Dedifferentiated amniotic fluid mesenchymal stem cell (primary cell): ENCODE measurements around the gene NOS3.
"Not testable (repeated sequence)": the region's sequence is repeated elsewhere in the genome, so short reads cannot be mapped to it uniquely, and the experiment has no call there.

Experiments used
- DNase-seq: peaks from one replicate; pipeline ENCODE4 v3.0.0-alpha.2; 2016; ENCODE audit errors: extremely low spot score

Gene NOS3

DNA sequence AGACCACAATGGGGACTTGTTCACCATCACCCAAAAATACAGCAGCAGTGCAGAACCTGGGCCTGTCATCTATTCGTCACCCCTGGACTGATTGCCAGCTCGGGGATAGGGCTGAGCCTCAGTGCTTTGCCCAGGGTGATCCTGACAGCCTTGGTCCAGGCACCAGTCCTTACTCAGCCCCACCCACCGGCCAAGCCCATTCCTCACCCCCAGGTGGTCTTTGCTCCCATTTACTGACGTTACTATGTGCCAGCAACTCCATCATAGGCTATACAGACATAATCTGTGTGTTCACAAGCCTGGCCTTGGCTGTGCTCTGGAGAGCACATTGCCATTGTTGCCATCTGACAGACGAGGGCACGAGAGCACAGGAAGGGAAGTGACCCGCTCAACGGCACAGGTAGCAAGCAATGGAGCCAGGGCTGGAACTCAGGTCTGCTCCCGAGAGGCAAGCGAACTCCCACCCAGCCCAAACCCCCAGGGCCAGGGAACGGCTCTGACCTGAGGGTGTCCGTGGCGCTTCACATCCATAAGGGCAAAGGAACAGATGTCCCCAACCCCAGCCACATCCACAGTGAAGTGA is 26.6 kb downstream of the NOS3 start:
- no peak for DNase-seq

DNA sequence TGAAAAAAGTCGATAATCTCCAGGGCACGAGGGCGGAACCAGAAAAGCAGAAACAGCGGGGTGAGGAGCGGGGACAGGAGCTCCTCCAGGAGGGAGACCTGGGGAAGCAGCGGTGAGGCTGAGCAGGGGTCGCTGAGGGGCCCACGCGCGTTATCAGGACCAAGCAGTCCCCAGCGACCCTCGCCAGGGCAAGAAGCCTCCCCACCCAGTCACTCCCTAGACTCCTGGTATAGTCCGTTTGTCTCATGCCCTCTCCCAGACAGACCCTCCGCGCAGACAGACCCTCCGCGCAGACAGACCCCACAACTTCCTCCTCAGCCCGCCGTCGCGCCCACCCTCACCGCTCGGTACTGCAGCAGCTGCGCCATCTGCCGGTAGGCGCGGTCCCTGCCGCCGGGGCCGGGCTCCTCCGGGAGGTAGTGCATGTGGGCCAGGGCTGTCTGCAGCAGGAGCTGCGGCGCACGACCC is 27.2 kb downstream of the NOS3 start:
- DNase-seq, result peak; percentile 16

DNA sequence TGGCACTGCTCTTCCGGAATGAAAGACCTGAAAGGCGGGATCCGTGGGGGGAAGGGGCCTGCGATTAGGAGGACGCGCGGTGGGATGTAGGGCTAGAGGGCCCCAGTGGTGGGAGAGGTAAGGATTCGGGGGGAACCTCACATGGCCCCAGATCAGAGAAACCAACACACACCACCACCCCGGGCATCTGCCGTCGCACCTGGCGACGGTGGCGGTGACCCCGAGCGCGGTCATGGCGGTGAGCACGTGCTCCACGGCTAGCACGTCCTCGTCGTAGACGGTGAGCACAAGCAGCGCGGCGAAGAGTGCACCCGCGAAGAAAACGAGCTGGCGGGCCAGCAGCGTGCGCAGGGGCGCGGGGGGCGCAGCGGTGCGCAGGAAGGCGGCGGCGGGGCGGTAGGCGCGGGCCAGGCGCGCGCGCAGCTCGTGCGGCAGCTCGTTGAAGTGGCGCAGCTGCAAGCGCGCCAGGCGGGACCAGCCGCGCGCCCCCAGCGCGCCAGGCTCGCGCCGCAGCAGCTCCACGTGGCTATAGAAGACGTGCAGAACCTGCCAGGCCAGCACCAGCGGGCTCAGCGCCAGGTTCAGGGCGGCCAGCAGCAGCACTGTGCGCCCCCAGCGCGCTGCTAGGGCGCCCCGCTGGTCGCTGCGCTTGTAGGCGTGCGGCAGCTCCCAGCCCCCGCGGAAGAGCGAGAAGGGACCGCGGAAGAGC is 27.8 kb downstream of the NOS3 start:
- DNase-seq, result no peak

DNA sequence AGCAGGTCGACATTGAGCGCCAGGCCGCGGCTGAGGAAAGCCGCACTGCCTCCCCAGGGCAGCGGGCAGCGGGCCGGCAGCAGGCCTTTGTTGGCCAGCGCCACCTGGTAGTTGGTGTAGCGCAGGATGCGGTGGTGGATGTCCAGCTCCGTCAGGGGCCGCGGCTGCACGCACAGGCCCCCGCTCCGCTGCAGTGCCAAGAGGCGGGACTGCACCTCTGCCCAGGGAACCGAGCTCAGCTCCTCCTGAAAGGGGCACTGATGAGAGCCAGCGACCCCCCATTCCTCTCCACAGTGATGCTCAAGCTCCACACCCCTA is 28.3 kb downstream of the NOS3 start:
- DNase-seq, result no peak

DNA sequence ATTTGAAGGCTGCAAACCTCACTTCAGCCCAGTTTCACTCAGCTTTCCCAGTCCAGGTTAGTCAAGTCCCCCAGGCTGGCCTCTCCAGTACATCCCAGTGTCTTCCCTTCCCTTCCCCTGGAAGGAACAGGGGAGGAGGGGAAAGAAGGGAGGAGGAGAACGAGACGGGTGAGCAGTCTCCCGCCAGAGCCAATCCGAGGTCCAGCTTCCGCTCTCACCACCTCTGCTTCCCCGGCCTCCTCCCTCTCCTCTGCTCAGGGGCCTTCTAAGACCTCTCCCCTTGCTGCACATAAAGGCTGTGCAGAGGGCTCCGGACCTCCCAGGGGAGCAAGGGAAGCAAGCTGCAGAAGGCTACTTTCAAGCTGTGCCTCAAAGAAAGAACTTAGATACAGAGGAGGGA is 29.4 kb downstream of the NOS3 start:
- no peak for DNase-seq

DNA sequence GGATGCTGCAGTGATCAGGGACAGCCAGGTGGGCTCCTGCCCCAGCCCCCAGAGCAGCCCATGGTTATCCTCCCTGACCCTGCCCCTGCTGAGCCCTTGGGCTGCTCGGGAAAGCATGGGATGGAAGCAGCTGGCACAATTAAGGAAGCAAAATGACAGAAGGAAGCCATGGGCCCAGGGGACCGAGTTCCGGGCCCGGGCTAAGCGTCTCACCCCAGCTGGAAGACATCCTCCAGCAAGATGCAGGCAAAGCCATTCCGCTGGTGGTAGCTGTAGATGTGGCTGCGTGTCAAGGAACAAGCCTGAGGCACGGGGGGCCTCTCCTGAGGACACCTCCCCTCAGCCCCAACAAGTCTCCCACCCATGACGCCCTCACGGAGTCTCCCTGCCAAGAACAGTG is 32.4 kb downstream of the NOS3 start:
- DNase-seq, result no peak

DNA sequence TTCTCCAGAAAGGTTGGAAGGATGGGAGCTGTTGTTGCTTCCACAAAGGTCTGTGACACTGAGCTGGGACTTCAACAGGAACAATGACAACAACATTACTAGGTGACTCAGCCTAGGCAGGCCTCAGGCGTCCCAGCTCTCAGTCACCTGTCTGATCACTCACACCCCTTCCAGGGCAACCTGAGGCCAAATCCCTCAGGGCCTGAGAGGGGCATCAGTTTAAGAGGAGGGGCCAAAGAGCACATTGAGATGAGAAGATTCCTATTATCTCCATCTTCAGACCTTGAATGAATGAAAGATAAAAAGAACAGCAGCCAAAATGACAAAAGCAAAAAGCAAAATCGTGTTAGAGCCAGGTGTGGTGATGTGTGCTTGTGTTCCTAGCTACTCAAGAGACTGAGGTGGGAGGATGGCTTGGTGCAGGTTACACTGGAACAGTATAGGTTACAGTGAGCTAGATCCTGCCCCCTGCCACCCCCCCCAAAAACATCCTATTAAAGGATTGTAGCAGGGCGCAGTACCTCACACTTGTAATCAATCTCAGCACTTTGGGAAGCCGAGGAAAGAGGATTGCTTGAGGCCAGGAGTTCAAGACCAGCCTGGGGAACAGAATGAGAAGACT is 33.7 kb downstream of the NOS3 start, which contains the start of gene ATG9B:
ATG9B (minus strand) TSS at position 60 of the 622 bp plus-strand sequence. CDS start 71 bp downstream, outside the sequence.
- no peak for DNase-seq

DNA sequence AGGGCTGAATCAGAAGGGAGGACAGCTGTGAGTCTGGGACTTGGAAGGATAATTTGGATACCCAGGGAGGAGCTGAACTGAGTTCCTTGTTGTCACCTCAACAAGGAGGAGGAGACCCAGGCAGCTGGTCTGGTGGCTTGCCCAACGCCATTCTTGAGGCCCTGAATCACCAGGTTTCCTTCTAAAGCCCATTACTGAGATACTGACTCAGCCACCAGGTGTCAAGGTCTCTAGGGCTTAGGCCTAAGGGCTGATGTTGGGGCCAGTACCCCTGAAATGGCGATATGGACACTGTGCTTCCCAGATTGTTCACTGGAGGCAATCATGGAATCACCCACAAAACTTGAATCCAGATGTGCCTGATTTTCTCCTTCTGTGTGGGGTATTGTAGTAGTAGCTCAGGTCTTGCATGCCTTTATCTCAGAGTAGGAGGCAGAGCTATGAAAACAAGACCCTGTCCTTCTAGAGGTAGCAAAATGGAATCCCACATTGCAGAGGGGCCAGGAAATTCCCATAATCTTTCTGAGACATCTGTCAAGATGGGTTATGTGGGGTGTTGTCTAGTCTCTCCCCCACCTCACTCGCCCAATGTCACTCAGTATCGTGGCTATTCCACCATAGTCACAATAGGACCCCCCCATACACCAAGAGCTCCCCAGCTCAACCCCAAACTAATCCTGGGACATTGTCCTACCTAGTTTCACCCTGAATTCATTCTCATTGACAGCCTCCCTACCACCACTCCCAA is 35.3 kb downstream of the NOS3 start:
- no peak for DNase-seq

DNA sequence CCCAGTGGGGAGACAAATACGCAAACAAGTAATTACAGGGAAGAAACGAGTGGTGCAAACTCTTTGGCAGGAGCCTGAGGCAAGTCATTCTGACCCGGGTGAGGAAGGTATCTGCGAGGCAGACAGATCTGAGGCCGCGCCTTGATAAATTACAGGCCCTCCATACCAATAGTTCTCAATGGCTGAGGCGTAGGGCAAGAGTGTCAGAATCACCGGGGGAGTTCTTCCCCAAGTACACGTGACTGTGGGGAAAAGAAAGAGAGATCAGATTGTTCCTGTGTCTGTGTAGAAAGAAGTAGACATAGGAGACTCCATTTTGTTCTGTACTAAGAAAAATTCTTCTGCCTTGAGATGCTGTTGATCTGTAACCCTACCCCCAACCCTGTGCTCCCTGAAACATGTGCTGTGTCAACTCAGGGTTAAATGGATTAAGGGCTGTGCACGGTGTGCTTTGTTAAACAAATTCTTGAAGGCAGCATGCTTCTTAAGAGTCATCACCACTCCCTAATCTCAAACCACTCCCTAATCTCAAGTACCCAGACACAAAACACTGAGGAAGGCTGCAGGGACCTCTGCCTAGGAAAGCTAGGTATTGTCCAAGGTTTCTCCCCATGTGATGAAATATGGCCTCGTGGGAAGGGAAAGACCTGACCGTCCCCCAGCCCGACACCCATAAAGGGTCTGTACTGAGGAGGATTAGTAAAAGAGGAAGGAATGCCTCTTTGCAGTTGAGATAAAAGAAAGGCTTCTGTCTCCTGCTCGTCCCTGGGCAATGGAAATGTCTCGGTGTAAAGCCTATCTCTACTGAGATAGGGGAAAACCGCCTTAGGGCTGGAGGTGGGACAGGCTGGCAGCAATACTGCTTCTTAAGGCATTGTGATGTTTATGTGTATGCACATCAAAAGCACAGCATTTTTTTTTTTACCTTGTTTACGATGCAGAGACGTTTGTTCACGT is 36.2 kb downstream of the NOS3 start:
- DNase-seq, result not testable (repeated sequence)

DNA sequence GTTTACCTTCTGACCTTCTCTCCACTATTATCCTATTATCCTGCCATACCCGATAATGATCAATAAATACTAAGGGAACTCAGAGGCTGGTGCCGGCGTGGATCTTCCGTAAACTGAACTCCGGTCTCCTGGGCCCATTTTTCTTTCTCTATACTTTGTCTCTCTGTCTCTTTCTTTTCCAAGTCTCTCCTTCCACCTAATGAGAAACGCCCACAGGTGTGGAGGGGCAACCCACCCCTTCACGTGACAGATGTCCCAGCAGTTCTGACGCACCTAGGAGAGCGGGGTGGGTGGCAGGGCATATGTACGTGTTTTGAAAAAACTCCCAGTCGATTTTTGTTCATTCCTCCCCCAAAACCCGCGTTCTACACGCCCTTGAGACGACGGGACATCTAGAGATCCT is 36.9 kb downstream of the NOS3 start:
- DNase-seq, result not testable (repeated sequence)

DNA sequence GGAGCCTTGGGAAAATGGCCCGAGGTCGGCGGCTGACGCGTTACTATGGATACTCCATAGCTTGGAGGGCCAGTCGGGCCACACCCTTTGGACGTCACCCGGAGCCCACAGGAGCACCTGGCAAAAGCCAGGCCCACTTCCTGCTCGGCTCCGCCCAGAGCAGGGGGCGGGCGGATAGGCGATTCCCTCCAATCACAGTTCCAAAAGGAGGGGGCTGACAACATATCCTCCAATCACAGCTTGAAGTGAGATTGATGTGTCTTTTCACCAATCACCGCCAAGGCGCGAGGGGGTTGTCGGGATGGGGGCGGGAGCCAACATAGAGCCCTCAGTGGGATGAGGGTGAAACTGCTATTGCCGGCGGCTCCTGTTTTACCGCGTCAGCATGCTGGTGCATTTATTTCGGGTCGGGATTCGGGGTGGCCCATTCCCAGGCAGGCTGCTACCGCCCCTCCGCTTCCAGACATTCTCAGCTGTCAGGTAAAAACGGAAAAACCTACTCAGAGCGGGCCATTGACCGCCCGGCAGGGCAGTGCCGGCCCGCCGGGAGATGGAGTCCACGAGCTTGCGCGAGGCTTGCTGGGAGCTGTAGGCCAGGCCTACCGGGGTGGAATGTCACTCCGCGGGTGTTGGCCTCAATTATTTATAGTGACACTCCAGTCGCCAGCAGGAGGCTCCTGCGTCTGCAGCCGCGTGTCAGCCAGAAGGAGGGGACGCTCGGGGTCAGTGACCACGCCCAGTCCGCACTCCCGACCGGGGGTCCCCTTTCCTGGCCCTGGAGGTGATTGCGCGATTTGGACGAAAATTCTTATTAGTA is 37.5 kb downstream of the NOS3 start, which contains the start of gene ABCB8:
ABCB8 (plus strand) TSS at position 320 of the 817 bp plus-strand sequence; CDS start at position 386, 66 bp downstream.
- peak; percentile 99 for DNase-seq

DNA sequence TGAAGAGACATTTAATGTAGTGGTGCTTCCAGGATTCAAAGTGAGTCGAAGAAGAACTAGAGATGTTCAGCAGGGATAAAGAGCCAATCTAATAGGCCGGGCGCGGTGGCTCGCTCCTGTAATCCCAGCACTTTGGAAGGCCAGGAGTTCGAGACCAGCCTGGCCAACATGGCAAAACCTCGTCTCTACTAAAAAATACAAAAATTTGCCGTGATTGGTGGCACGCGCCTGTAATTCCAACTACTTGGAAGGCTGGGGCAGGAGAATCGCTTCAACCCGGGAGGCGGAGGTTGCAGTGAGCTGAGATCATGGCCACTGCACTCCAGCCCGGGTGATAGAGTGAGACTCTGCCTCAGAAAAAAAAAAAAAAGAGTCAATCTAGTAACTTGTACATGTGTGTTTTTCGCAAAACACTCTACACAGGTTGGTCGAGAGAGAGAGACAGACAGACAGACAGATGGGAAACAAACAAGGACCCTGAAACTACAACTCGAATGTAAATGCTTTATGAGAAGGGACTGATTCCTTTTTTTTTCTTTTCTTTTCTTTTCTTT is 38.2 kb downstream of the NOS3 start:
- DNase-seq, result no peak

DNA sequence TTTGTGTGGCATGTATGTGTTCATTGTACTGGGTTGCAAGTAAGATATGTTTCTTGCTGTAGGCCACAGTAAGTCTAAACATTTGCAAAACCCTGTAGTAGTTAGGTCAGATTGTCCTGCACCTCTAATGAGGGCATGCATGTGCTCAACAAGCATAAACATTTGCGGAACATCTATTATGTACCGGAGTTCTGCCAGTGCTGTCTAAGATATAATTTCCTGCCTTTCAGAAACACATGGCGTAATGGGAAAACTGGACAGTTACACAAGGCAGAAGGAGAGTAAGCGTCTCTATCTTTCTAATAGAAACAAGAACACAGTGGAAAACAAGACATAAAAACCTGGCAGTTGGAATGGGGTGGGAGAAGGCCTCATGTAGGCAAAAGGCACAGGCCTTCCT is 40.2 kb downstream of the NOS3 start:
- no peak for DNase-seq

DNA sequence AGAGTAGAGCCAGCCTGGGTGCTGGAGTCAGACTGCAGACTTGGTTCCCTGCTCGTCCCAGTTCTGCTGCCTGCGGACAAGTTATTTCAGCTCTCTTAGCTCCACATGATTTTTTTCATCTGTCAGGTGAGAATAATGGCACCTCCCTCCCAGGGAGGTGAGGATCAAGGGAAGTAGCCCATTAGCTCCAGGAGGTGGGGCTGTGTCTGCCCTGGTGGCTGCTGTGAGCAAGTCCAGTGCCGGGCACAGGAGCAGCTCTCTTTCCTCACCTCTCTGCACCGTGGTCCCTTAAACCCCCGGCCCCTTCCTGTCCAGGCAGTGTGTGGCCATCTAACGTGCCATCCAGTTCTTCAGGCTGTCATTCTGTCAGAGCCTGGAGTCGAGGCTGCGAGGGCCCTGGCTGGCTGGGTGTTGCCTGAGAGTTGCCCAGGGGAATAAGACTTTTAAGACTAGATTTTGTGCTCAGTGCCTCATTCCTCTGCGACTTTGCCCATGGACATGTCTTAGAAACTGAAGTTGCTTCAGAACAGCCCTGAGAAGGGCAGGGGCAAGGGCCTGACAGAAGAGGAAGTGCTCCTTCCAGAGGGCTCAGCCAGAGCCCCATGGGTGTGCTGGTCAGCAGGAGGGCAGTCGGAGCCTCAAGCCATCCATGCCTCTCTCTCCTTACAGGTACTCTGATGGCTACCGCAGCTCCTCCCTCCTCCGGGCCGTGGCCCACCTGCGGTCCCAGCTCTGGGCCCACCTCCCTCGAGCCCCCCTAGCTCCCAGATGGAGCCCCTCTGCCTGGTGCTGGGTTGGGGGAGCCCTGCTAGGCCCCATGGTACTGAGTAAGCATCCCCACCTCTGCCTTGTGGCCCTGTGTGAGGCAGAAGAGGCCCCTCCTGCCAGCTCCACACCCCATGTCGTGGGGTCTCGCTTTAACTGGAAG is 42.4 kb downstream of the NOS3 start:
- DNase-seq, result no peak

DNA sequence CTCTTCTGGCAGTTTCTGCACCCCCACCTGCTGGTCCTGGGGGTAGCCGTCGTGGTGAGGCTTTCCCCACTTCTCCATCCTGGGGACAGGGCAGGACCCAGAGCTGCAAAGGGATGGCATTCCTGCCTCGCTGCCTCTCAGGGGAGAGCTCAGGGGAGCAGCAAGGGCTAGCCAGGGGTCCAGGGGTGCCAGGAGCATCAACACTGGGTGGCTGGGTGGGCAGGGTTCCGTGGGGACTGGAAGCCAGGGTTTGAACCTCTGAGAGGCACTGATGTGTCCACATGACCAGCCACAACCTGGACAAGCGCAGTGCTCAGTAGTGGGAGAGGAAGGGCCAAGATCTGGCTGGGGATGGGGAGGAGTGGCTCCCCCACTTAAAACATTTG is 43.0 kb downstream of the NOS3 start:
- no peak for DNase-seq

DNA sequence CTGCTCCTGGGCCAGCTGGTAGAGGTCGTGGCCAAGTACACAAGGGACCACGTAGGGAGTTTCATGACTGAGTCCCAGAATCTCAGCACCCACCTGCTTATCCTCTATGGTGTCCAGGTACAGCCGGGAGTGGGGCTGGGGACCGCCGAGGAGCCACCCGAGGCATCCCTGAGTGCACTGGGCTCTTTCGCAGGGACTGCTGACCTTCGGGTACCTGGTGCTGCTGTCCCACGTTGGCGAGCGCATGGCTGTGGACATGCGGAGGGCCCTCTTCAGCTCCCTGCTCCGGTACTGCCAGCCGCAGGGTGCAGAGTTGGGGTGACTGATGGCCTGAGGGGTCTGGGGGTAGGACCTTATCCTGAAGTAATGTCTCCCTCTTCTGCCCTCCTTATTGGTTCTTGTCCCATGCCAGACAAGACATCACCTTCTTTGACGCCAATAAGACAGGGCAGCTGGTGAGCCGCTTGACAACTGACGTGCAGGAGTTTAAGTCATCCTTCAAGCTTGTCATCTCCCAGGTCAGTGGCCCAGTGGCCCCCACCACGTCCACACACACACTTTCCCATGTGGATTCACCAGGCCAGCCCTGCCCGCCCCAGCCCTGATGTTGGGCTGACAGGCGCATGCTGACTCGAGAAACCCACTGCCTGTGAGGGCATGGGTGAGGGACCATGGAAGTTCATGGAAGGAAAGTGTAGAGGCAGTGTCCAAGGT is 43.7 kb downstream of the NOS3 start:
- DNase-seq, result no peak

DNA sequence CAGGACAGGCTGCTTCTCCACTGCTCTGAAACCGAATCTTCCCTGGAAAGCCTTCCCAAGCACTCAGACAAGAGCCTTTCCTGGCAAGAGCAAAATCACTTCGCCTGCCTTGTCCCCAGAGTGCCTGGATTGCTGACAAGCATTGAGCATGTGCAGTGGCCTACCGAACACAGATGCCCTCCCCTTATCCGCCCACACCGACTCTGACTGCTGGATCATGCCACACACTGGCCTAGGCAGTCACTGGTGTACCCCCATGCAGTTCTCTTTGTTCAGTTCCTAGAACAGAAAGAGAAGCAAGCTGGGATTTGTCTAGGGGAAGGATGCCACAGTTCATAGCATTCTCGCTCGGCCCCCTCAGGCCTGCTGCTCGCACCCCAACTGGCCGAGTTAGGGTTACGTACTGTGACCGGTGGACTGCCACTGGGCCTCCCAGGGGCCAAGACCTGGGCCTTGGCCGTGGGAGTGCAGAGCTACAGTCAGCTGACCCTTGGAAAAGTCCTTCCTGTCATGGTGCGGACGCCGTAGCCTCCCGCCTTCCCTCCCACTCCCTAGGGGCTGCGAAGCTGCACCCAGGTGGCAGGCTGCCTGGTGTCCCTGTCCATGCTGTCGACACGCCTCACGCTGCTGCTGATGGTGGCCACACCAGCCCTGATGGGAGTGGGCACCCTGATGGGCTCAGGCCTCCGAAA is 44.4 kb downstream of the NOS3 start:
- DNase-seq, result no peak

DNA sequence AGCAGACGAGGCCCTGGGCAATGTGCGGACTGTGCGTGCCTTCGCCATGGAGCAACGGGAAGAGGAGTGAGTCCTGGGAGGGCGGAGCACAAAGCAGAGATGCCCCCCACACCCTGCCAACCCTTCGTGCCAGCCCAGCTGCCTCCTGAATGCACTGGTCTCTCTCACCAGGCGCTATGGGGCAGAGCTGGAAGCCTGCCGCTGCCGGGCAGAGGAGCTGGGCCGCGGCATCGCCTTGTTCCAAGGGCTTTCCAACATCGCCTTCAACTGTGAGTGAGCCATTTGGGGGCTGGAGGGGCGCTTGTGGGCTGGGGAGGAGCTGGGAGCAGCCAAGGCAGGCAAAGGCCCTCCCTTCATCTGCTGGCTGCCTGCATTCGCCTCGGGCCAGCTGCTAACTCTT is 45.1 kb downstream of the NOS3 start:
- no peak for DNase-seq
